Peyer's patch (tissue), 4 donors: ENCODE measurements around the gene ARHGAP35. TPM values are rescaled to one million over a fixed set of nuclear protein-coding genes. Genes with fewer than 3 reads are reported as not detected.
A peak's percentile ranks its signal among the peaks of the same experiment; 100 is the strongest.

Source experiments
- DNase-seq, 3 donors: peaks; one replicate each; pipeline ENCODE4 v3.0.0-alpha.2; 2017 to 2019
- H3K27ac ChIP-seq, 4 donors: fragments of 200-600 bp; sonication (generic); one replicate each; pipeline ENCODE4 v1.5.1; 2016 to 2019
- H3K27me3 ChIP-seq, 2 donors: fragments of 200-600 bp; sonication (generic); one replicate each; pipeline ENCODE4 v1.5.1; 2019
- H3K36me3 ChIP-seq, 3 donors: fragments of 200-600 bp; sonication (generic); one replicate each; pipeline ENCODE4 v1.5.1; 2016 to 2019
- H3K4me1 ChIP-seq, 4 donors: fragments of 200-600 bp; sonication (generic); one replicate each; pipeline ENCODE4 v1.5.1; 2016 to 2019
- H3K4me3 ChIP-seq, 4 donors: fragments of 200-600 bp; sonication (generic); 1 replicate in 3 of 4; 2 replicates in 1 of 4; pipeline ENCODE4 v1.5.1; 2016 to 2019; ENCODE audit warnings: mild to moderate bottlenecking in 1 of 4
- H3K9me3 ChIP-seq, 4 donors: fragments of 200-600 bp; sonication (generic); one replicate each; pipeline ENCODE4 v1.5.1; 2016 to 2019; ENCODE audit warnings: mild to moderate bottlenecking in 1 of 4
- CTCF ChIP-seq, 6 experiments: fragments of 450-650 bp in 4 of 6; fragments of 200-600 bp in 2 of 6; sonication (generic) in 1 of 6; IDR thresholded peaks; one replicate each; pipeline ENCODE4 v1.5.1; 2017 to 2019; ENCODE audit warnings: antibody characterized with exemption in 6 of 6, mild to moderate bottlenecking in 3 of 6, moderate library complexity in 1 of 6
- POLR2A ChIP-seq, 2 donors: fragments of 450-650 bp; IDR thresholded peaks; one replicate each; pipeline ENCODE4 v1.5.1; 2017; ENCODE audit warnings: antibody characterized with exemption in 2 of 2, mild to moderate bottlenecking in 2 of 2, moderate library complexity in 2 of 2
- total RNA-seq, 4 donors: library from RNA; depleted of rRNA; stranded (reverse); fragments of >200 nt; gene quantifications; one replicate each; pipeline ENCODE4 v1.1.0, GENCODE V29; 2016

Gene ARHGAP35
- total RNA-seq, 4 donors from 2014 or later, result 41.3 to 100 (median 85.4) TPM

GRCh38 chr19:46861691-46862502 lies 1.1 kb downstream of the ARHGAP35 start:
- Histone ChIP-seq H3K4me1 (peaks cover 0 to 62% (median 4%) of the 10 kb centered on the region in 4 donors), H3K9me3 (no peaks in the 10 kb centered on the region), H3K36me3 (no peaks in the 10 kb centered on the region), H3K27ac (peak overlapping the region; percentile 94 to 99 (median 96)), H3K27me3 (no peaks in the 10 kb centered on the region), H3K4me3 (peak overlapping the region; percentile 88 to 99 (median 91))
- no peak for TF ChIP-seq CTCF (IDR thresholded peaks at IDR 0.05)
- DNase-seq, result peak in 1 of 3 donors; percentile 49

- Histone ChIP-seq H3K9me3 (no peaks in the 10 kb centered on the region), H3K4me3 (peak overlapping the region; percentile 3 to 99 (median 88)), H3K27me3 (no peaks in the 10 kb centered on the region), H3K4me1 (peaks cover 0 to 65% (median 4%) of the 10 kb centered on the region in 4 donors), H3K36me3 (no peaks in the 10 kb centered on the region), H3K27ac (peak overlapping the region; percentile 94 to 99 (median 96))
- DNase-seq, result no peak
- TF ChIP-seq POLR2A (IDR thresholded peaks at IDR 0.05) (no peak), CTCF (IDR thresholded peaks at IDR 0.05) (no peak)
Observed at GRCh38 chr19:46862503-46862834, 1.7 kb downstream of the ARHGAP35 start.

DNA sequence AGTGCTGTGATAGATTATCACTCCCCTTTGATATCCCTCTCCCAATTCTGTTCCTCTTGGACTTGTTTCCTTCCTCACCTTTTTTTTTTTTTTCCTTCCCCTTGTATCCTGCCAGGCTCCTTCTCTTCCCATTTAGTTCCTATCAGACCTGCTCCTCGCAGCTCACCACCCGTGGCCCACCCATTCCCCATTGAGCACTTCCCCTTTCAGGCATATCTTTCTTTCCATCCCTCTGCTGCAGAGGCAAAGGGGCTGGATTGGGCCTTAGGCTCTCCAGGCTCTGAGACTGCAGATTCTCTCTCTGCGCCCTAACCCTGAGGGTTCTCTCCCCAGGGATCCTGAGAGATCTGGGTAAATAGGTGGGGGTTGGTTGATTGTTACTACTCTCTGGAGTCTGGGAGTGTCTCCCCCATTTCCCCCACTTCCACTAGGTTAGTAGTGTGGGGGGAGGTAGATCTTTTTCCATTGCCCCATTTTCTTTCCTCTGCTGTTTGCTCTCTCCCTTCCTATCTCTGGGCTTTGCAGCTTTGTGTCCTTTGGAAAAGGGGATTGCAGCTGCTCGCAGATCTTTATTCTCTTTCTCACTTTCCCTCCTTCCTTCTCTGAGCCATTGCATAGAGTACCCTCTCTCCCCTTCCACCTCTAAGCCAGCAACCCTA lies 2.3 kb downstream of the ARHGAP35 start:
- TF ChIP-seq POLR2A (IDR thresholded peaks at IDR 0.05), result no peak
- TF ChIP-seq CTCF (IDR thresholded peaks at IDR 0.05), result no peak
- peak in 1 of 3 donors; percentile 45 for DNase-seq
- Histone ChIP-seq H3K27me3 (no peaks in the 10 kb centered on the region), H3K36me3 (no peaks in the 10 kb centered on the region), H3K4me1 (peaks cover 0 to 65% (median 4%) of the 10 kb centered on the region in 4 donors), H3K27ac (peak overlapping the region in 2 of 4 donors; percentile 1 to 18), H3K9me3 (no peaks in the 10 kb centered on the region), H3K4me3 (peak overlapping the region in 2 of 4 donors; percentile 88)

- no peaks in the 10 kb centered on the region for H3K9me3 ChIP-seq
- H3K27me3 ChIP-seq, result no peaks in the 10 kb centered on the region
- TF ChIP-seq CTCF (IDR thresholded peaks at IDR 0.05), result no peak
- no peak for TF ChIP-seq POLR2A (IDR thresholded peaks at IDR 0.05)
- H3K4me3 ChIP-seq, result peak overlapping the region in 2 of 4 donors; percentile 88
- DNase-seq, result peak in 1 of 3 donors; percentile 48
- H3K36me3 ChIP-seq, result no peaks in the 10 kb centered on the region
- H3K27ac ChIP-seq, result peak overlapping the region in 3 of 4 donors; percentile 1 to 18 (median 3)
- peaks cover 0 to 63% (median 4%) of the 10 kb centered on the region in 4 donors for H3K4me1 ChIP-seq
Observed at GRCh38 chr19:46863818-46864629, 3.2 kb downstream of the ARHGAP35 start.

DNA sequence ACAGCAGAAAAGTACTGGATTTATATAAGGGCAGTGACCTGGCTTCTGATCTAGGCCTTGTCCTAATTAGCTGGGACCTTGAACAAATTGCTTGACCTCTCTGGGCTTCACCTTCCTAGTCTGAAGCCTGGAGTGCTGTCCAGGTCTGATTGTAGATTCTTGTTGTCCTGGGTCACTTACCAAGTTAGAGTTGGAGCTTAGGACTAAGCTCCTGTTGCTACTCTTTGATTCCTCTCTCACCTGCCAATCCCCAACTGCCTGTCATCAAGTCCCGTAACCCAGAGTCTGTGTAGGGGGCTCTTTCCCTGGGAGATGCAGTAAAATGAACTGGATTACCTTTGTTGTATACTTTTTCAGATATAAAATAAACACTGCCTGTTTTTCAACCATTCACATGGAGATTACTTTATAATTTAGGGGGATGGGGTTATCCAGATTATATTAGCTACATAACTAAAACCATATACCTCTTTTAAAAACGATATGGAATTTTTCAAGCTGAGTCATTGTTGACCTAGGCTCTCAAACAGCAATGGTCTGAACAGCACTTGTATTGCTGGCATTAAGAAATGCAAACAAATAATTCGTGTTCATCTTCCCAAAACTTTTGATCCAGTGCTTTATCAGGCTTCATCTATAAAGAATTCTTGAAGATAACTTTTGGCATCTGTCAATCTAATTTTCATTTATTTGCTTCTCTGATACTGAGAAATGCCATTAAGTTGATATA lies 5.8 kb downstream of the ARHGAP35 start:
- DNase-seq, result peak in 1 of 3 donors; percentile 24
- H3K9me3 ChIP-seq, result no peaks in the 10 kb centered on the region
- peaks cover 0 to 54% (median 4%) of the 10 kb centered on the region in 4 donors for H3K4me1 ChIP-seq
- H3K27me3 ChIP-seq, result no peaks in the 10 kb centered on the region
- peak overlapping the region in 1 of 4 donors; percentile 12 for H3K27ac ChIP-seq
- no peaks in the 10 kb centered on the region for H3K36me3 ChIP-seq
- H3K4me3 ChIP-seq, result no peak overlapping the region
- TF ChIP-seq CTCF (IDR thresholded peaks at IDR 0.05), result no peak
- TF ChIP-seq POLR2A (IDR thresholded peaks at IDR 0.05), result no peak
